Uterus (tissue), 4 donors: ENCODE measurements around the gene PTGES3L. TPM values are rescaled to one million over a fixed set of nuclear protein-coding genes. Genes with fewer than 3 reads are reported as not detected.
A peak's percentile ranks its signal among the peaks of the same experiment; 100 is the strongest.
"Not testable (repeated sequence)": the region's sequence is repeated elsewhere in the genome, so short reads cannot be mapped to it uniquely, and the experiment has no call there.

ENCODE experiments used
- DNase-seq, 2 donors: peaks; one replicate each; pipeline ENCODE4 v3.0.0-alpha.2; 2019 to 2020
- H3K27ac ChIP-seq, 2 donors: fragments of 200-600 bp; sonication (generic); 1 replicate in 1 of 2; 2 replicates in 1 of 2; pipeline ENCODE4 v1.5.1; 2016 to 2018
- H3K27me3 ChIP-seq, 2 donors: fragments of 200-600 bp; sonication (generic); one replicate each; pipeline ENCODE4 v1.5.1; 2018 to 2019; ENCODE audit warnings: control low read depth in 1 of 2
- H3K36me3 ChIP-seq, 2 donors: fragments of 200-600 bp; sonication (generic); one replicate each; pipeline ENCODE4 v1.5.1; 2019; ENCODE audit warnings: control low read depth in 1 of 2
- H3K4me1 ChIP-seq, 2 donors: fragments of 200-600 bp; sonication (generic); one replicate each; pipeline ENCODE4 v1.5.1; 2018 to 2019; ENCODE audit warnings: control low read depth in 1 of 2
- H3K4me3 ChIP-seq, 2 donors: fragments of 200-600 bp; sonication (generic); 1 replicate in 1 of 2; 2 replicates in 1 of 2; pipeline ENCODE4 v1.5.1; 2018 to 2019; ENCODE audit warnings: mild to moderate bottlenecking in 1 of 2
- H3K9me3 ChIP-seq, 2 donors: fragments of 200-600 bp; sonication (generic); one replicate each; pipeline ENCODE4 v1.5.1; 2019; ENCODE audit warnings: control low read depth in 1 of 2
- POLR2A ChIP-seq, 2 donors: fragments of 450-650 bp; IDR thresholded peaks; one replicate each; pipeline ENCODE4 v1.6.1; 2016; ENCODE audit warnings: antibody characterized with exemption in 2 of 2, mild to moderate bottlenecking in 1 of 2, moderate library complexity in 1 of 2
- intact Hi-C: fragments of 100-400 bp; cut with DNase I; formaldehyde crosslinking; loops from one replicate; pipeline ENCODE4 v1.15.1; 2023; ENCODE audit warnings: low total_unique reads
- total RNA-seq, 4 donors: library from RNA; depleted of rRNA in 3 of 4; stranded (reverse); fragments of >200 nt in 3 of 4; gene quantifications; one replicate each; pipeline versions ENCODE4 v1.1.0 to v1.2.4, GENCODE V29; 2014 to 2023
- TF ChIP-seq, protein P1 (sequence below), 4 experiments: fragments of 200-600 bp in 2 of 4; fragments of 450-650 bp in 2 of 4; sonication (generic) in 2 of 4; IDR thresholded peaks; one replicate each; pipeline ENCODE4 v1.5.1; 2016 to 2019; ENCODE audit warnings: antibody characterized with exemption in 4 of 4, mild to moderate bottlenecking in 2 of 4, moderate library complexity in 1 of 4
- donor health status: DM: yes; HTN: yes; CAD: no.

Gene PTGES3L
- total RNA-seq, 4 donors from 2014 or later = 0.51 to 3.7 (median 1.2) TPM; not detected in 1

DNA sequence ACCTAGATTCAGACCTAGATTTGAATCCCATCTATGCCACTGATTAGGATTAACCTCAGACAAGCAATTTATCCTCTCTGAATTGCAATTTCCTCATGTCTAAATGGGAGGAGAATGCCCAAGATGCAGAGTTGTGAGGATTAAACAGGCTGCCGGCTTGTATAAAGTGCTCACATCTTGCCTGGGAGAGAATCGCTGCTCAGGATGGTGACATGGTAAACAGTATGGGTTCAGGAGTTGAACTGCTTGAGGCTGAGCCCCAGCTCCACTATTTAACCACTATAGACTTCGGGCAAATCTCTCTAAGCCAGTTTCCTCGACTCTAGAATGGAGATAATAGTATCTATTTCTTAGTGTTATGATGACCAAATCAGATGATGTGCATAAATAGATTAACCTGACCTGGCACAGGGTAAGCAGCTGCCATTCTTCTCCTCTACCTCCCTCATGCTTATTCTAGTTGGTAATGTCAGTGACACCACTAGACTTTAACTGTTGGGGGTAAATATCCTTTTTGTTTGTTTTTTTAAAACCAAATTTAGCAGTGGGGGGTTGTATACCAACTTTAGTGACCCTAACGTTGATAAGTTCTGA lies 17.6 kb upstream of the PTGES3L start:
- Histone ChIP-seq H3K27me3 (no peaks in the 10 kb centered on the region), H3K27ac (peak overlapping the region; percentile 74 to 85), H3K9me3 (no peaks in the 10 kb centered on the region), H3K4me1 (peaks cover 0 to 5% of the 10 kb centered on the region in 2 donors), H3K4me3 (peak overlapping the region; percentile 7 to 76), H3K36me3 (no peaks in the 10 kb centered on the region)
- TF ChIP-seq, protein P1, sequence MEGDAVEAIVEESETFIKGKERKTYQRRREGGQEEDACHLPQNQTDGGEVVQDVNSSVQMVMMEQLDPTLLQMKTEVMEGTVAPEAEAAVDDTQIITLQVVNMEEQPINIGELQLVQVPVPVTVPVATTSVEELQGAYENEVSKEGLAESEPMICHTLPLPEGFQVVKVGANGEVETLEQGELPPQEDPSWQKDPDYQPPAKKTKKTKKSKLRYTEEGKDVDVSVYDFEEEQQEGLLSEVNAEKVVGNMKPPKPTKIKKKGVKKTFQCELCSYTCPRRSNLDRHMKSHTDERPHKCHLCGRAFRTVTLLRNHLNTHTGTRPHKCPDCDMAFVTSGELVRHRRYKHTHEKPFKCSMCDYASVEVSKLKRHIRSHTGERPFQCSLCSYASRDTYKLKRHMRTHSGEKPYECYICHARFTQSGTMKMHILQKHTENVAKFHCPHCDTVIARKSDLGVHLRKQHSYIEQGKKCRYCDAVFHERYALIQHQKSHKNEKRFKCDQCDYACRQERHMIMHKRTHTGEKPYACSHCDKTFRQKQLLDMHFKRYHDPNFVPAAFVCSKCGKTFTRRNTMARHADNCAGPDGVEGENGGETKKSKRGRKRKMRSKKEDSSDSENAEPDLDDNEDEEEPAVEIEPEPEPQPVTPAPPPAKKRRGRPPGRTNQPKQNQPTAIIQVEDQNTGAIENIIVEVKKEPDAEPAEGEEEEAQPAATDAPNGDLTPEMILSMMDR (IDR thresholded peaks at IDR 0.05) = no peak
- TF ChIP-seq POLR2A (IDR thresholded peaks at IDR 0.05) = no peak
- DNase-seq = no peak
- intact Hi-C loops = no loop called here

DNA sequence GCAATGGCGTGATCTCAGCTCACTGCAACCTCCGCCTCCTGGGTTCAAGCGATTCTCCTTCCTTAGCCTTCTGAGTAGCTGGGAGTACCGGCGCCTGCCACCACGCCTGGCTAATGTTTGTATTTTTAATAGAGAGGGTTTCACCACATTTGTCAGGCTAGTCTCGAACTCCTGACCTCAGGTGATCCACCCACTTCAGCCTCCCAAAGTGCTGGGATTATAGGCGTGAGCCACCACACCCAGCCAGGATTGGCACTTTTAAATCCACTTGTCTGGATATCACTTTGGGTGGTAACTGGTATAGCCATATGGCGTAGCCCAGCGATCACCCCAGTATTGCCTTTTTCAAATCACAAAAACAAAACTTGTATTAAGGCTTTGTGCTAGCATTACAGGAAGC lies 14.0 kb upstream of the PTGES3L start:
- H3K9me3 ChIP-seq, H3K4me1 ChIP-seq, H3K27ac ChIP-seq, DNase-seq, H3K27me3 ChIP-seq, H3K36me3 ChIP-seq, intact Hi-C loops, H3K4me3 ChIP-seq: not testable (repeated sequence)

DNA sequence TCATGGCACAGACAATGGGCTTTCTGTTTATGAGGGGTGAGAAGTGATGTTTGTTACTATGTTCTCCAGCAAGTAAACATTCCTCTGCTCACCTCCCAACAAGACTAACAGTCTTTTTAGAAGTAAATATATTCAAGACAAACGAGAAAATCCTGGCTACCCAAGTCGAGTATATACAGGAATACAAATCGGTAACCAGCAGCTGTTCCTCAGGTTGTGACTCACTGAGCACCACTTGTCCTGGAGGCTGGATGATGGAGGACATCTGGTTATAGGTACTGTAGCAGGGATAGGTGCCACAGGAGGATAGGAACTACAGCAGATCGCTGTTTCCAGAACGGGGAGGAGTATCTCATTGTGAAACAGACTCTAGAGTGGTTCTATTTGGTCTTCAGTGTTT lies 13.0 kb upstream of the PTGES3L start:
- H3K36me3 ChIP-seq = no peaks in the 10 kb centered on the region
- no peak overlapping the region for H3K4me3 ChIP-seq
- no peaks in the 10 kb centered on the region for H3K27me3 ChIP-seq
- peaks cover 0 to 5% of the 10 kb centered on the region in 2 donors for H3K4me1 ChIP-seq
- intact Hi-C loops = no loop called here
- TF ChIP-seq, protein P1 (IDR thresholded peaks at IDR 0.05) = no peak
- TF ChIP-seq POLR2A (IDR thresholded peaks at IDR 0.05) = no peak
- no peak overlapping the region for H3K27ac ChIP-seq
- H3K9me3 ChIP-seq = no peaks in the 10 kb centered on the region
- no peak for DNase-seq

DNA sequence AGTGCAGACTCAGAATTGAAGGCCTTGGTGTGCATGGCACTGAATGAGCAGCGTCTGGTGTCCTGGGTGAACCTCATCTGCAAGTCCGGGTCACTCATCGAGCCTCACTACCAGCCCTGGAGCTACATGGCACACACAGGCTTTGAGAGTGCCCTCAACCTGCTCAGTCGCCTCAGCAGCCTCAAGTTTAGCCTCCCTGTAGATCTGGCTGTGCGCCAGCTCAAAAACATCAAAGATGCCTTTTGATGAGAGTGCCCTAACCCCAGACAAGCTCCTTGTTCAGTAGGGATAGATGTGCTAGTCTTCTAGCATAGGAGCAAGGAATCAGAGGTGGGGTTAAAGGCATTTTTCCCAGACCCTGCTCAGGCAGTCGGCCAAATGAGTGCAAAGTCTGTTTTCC lies 11.6 kb upstream of the PTGES3L start:
- Histone ChIP-seq H3K9me3 (no peaks in the 10 kb centered on the region), H3K36me3 (no peaks in the 10 kb centered on the region), H3K27me3 (no peaks in the 10 kb centered on the region), H3K27ac (no peak overlapping the region), H3K4me1 (no peaks in the 10 kb centered on the region), H3K4me3 (no peak overlapping the region)
- TF ChIP-seq, protein P1 (IDR thresholded peaks at IDR 0.05) = no peak
- TF ChIP-seq POLR2A (IDR thresholded peaks at IDR 0.05) = no peak
- intact Hi-C loops = no loop called here
- no peak for DNase-seq

DNA sequence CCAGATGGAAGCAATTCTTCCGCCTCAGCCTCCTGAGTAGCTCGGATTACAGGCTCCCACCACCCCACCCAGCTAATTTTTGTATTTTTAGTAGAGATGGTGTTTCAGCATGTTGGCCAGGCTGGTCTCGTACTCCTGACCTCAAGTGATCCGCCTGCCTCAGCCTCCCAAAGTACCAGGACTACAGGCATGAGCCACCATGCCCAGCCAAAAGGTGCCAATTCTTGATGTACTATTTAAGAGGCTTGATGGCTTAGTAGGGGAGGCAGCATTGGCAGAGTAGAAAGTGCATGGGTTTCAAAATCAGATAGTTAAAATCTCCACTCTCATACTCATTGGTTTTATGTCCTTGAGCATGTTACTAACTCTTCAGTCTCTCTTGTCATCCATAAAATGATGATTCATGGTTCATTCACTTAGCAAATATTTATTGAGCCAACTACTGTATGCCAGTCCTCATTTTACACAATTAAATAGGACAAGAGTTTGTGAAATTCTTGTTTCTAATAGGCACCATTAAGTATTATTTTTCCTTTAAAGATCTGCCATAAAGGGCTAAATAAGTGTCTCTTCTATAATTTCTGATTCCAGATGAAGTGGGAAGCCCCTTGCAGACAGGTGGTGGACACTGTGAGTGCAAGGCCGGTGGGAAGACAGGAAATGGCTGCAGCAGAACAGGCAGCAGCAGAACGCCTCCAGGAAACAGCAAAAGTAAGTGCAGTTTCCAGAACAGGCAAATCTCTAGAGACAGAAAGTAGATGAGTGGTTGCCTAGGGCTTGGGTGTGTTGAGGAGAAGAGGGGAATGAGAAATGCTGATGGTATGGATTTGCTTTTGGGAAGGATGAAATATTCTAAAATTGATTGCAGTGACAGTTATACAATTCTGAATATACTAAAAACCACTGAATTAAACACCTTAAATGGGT lies 10.1 kb upstream of the PTGES3L start:
- intact Hi-C loops = no loop called here
- TF ChIP-seq POLR2A (IDR thresholded peaks at IDR 0.05) = no peak
- TF ChIP-seq, protein P1 (IDR thresholded peaks at IDR 0.05) = no peak
- no peak for DNase-seq

More for the DNA sequence above, 10.1 kb upstream of the PTGES3L start:
- Histone ChIP-seq H3K36me3 (no peaks in the 10 kb centered on the region), H3K9me3 (no peaks in the 10 kb centered on the region), H3K4me3 (no peak overlapping the region), H3K27me3 (no peaks in the 10 kb centered on the region), H3K27ac (peak overlapping the region in 1 of 2 donors; percentile 32), H3K4me1 (no peaks in the 10 kb centered on the region)
